Measurements from ENCODE around the gene KCNK7. TPM values are rescaled to one million over a fixed set of nuclear protein-coding genes. Genes with fewer than 3 reads are reported as not detected.
"Not testable (repeated sequence)": the region's sequence is repeated elsewhere in the genome, so short reads cannot be mapped to it uniquely, and the experiment has no call there.

The KCNK7 gene
- polyA plus RNA-seq, 4 donors, result 0.24 to 0.95 (median 0.46) TPM

DNA sequence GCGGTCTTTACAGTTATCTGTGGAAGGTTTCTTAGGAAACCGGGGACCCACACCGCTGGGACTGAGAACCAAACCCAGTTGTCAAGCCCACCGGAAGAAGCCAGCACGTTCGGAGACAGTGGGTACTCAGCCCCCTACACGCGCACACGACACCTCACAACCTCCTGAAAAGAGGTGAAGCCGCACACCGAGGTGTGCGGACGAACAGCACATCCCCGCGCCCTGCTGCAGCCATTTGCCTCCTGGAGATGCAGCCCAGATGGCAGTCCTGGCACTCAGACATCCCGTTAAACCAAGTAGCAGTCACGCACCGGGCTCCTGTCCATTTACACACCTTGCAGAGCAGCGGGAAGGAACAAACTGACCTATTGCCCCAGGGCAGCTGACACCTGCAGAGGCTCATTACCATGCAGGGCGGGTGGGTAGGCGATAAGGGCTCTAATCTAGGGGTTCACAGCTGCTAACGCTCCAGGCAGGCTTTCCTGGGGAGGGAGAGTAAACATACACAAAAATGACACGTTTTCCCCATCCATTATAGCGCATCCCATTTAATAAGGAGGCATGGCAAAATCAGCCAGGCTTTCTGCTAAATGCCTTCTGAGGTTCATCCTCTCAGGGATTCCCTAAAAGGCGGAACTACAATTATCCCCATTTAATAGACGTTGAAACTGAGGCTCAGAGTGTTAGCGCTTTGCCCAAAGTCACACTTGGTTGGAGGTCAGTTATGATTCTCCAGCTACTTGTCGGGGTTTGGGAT lies 20.6 kb downstream of the KCNK7 start:
- DNase-seq (ENCODE audit: low read depth in 4 of 4, low spot score in 3 of 4), result no peak

DNA sequence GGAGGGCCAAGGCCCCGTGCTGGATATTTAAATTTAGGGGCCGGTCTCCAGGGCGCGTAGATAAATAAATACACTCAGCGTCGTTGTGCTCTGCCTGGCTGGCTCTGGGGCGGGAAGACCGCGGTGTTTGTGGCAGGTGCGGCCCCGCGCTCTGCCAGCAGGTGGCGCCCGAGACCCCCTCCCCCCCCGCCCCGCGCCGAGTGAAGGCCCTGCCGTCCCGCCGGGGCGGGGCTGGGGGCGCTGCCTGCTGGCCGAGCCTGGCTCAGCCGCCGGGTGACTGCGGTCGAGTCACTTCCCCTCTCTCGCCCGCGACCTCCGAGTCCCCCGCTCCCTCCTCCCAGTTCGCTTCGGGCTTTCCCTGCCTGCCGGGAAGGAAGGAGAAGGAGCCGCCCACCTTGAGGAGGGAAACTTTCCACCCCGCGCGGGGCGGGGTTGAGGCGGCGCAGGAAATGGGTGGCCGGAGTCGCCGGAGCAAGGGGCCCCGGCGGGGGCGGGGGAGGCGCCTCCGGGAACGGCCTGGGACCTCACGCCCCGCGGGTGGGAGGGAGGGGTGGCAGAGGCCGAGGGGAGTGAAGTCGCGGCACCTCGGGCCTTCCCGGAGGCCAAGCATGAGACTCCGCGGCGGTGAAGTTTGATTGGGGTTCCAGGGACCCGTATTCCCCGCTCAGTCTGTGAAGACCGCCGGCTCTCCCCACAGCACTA lies 21.3 kb downstream of the KCNK7 start:
- DNase-seq (ENCODE audit: low read depth in 4 of 4, low spot score in 3 of 4), result peak; percentile 63 to 75 (median 70)

DNA sequence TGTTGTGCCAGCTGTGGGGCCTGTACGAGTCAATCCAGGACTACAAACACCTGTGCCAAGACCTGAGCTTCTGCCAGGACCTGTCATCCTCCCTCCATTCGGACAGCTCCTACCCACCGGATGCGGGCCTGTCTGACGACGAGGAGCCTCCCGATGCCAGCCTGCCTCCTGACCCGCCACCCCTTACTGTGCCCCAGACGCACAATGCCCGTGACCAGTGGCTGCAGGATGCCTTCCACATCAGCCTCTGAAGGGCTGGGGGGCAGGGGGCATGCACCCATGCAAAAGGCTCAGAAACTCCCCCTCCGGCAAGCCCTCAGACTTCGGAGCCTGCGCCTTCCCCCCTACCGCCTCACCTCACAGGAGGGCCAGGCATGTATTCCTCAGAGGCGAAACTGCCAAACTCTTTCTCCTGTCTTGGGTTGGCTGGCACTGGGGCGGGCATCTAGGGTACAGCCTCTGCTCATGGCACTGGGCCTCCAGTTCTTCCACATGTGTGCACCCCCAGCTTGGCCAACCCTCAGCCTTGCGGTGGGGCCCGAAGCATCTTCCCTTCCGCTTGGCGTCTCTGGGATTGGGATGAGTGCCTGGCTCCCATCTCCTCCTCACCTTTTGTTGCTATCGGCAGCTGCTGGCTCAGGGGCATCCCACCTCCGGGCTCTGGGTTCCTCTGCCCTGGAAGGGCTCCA lies 22.1 kb downstream of the KCNK7 start:
- DNase-seq (ENCODE audit: low read depth in 4 of 4, low spot score in 3 of 4), result no peak

DNA sequence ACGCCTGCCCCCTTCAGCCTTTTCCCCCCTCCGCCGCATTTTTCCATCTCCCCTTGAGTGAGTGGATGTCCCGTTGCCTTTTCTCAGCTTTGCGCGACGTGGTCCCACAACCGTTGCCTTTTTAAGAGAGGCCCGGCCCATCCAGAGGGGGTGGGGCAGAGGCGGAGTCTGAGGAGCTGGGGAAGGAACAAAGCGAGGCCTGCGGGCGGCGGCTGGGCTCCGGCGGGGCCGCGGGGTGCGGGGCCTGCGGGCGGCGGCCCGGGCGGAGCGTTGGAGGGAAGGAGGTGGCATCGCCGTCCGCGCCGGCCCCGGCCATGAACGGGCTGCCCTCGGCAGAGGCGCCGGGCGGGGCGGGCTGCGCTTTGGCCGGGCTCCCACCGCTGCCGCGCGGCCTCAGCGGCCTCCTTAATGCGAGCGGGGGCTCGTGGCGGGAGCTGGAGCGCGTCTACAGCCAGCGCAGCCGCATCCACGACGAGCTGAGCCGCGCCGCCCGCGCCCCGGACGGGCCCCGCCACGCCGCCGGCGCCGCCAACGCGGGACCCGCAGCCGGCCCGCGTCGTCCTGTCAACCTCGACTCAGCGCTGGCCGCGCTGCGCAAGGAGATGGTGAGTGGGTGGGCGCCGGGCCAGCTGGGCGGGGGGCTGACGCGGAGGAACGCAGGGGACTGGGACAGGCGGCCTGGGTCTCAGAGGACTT lies 23.1 kb downstream of the KCNK7 start, which contains the start of gene FAM89B:
Gene FAM89B, plus strand, starts transcription at position 183 of the 696 bp plus-strand sequence. Its CDS starts 132 bp downstream, at position 315.
- DNase-seq (ENCODE audit: low read depth in 4 of 4, low spot score in 3 of 4), result peak in 3 of 4 donors; percentile 70 to 87 (median 77)

DNA sequence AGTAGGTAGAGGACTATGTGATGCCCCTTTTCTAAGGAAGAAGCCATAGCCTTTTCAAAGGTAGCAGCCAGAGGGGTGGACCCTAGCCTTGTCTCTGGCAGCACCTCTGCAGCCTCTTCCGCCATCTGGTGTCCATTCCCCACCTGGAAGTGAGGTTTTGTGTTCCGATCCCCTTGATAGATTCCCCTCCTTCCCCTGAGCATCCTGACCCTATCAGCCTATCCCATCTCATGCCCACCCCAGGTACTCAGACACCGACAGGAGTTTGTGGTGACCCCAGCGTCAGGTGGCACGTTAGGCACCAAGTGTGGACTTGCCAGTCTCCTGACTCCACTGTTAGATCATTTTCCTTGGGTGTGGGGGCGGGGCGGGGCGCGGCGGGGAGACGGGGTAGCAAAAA lies 23.7 kb downstream of the KCNK7 start:
- DNase-seq (ENCODE audit: low read depth in 4 of 4, low spot score in 3 of 4), result no peak

DNA sequence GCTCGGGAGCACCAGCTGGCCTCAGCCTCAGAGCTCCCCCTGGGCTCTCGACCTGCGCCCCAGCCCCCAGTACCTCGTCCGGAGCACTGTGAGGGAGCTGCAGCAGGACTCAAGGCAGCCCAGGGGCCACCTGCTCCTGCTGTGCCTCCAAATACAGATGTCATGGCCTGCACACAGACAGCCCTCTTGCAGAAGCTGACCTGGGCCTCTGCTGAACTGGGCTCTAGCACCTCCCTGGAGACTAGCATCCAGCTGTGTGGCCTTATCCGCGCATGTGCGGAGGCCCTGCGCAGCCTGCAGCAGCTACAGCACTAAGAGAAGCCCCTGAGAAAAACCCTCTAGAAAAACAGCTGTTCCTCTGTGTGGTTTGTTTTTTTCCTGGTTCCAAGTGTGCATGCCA lies 24.2 kb downstream of the KCNK7 start:
- no peak for DNase-seq (ENCODE audit: low read depth in 4 of 4, low spot score in 3 of 4)

DNA sequence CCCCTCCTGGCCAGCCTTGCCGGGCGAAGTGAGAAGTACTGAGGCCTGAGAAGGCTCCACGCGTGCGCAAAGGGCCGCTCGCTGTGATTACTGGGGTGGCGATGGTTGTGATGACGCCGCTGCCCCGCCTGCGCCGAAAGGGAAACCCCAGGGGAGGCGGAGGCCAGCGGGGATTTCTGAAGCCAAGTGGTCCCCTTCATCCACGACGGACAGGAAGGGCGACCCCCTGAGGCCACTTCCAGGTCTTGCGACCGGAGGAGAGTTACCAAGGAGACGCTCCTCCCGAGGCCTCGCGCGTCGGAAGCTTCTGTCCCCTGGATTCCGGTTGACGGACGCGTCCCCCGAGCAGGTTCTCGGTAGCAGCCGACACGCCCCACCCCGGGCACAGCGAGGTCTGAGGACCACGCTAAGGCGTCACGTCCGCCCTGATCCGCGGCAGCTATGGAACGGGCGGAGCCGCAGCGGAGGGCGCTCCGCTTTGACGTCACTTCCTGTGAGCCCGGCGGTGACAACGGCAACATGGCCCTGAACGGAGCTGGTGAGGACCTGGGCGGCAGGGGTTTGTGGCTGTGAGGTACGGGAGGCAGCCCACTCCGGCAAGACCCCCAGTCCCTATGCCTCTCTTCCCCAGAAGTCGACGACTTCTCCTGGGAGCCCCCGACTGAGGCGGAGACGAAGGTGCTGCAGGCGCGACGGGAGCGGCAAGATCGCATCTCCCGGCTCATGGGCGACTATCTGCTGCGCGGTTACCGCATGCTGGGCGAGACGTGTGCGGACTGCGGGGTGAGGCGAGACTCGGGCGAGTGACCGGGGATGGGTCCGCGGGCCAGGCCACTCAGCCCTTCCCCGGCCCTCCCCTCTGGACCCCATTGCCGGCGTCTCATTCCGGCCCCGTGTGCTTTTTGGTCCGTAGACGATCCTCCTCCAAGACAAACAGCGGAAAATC lies 25.4 kb downstream of the KCNK7 start, which contains the start of gene ZNRD2:
Gene ZNRD2, plus strand, starts transcription at position 505 of the 946 bp plus-strand sequence. Its CDS starts 15 bp downstream, at position 520.
- DNase-seq (ENCODE audit: low read depth in 4 of 4, low spot score in 3 of 4), result peak; percentile 88 to 96 (median 93)

DNA sequence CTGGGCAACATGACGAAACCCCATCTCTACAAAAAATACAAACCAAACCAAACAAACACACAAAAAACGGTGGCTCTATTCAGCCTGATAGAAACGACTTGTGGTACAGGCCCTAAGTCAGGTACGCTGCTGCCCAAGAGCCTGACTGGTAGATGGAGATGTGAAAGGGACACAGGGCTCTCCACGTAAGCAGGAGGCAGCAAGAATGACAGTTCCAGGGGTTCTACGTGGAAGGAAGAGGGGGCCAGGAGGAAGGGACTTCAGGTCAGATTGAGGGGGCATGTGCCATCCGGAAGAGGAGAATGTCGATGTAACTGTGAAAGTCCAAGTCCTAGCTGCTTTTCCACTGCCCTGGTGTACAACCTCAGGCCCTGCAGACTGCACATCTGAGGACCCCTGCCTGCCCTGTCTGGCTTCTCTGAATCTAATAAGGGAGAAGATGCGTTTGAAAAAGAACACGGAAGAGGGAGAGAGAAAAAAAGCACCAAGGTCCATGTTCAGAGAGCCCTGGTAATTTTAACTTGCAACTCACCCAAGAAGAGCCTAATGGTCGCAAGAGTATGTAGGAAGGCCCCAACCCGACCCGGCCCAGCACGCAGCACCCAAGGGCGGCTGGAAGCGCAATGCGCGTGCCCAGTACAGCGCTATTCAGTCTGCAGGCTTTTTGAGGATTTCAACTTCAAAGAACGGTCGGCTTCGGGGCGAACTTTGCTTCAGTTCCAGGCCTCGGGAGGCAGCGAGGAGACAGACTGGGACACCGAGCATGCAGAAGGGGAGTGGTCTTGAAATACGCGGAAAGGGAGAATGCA lies 26.2 kb downstream of the KCNK7 start:
- DNase-seq (ENCODE audit: low read depth in 4 of 4, low spot score in 3 of 4), result no peak

DNA sequence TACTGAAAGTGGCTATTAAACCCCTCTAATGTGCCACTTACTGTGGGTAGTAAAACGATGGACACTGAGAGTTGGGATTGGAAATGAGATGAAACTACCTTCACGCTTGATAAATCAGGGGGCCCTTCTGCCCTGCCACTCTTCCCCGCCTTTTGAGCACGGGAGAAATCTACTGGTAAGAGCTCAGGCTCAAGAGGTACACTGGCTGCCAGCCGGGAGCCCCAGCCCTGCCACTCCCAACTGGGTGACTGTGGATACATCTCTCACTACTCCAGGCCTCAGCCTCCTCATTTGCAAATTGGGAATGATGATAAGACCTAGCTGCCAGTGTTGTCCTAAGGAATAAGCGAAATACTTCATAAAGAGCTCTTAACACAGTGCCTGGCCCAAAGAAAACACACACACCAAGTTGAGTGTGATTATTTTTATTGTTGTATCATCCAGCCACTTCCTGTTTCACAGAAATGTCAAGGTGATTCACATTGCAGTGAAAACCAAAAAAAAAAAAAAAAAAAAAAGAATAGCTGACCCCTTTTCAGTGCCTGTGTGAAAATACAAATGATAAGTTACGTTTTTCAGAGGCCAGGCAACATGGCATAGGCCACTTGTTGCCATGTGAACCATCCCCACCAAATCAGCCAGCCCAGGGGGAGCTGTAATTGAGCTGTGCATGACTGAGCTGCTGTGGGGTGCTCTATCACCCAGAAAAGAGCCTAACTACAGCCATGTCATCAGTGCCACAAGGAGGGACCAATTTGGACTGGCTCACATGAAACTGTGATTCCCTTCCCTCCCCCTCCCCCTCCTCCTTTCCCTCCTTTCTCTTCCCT lies 29.8 kb downstream of the KCNK7 start:
- no peak for DNase-seq (ENCODE audit: low read depth in 4 of 4, low spot score in 3 of 4)

DNA sequence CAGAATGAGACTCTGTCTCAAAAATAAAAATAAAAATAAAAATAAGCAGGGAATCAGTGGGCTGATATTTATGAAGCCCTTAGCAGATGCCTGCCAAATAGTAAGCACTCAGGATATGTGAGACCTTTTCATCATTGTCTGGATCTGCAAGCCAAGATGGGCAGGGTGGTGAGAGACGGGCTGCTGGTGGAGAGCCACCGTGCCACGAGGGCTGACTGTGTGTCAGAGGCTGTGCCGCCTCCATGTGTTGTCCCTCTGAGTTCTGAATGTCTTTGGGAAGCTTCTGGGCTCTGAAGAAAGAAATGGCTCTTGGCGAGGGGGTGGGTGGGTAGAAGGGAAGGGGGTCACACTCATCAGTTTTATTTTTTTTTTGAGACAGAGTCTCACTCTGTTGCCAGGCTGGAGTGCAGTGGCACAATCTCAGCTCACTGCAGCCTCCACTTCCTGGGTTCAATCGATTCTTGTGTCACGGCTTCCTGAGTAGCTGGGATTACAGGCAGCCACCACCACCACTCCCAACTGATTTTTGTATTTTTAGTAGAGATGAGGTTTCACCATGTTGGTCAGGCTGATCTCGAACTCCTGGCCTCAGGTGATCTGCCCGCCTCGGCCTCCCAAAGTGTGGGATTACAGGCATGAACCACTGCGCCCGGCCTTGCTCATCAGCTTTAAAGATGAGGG lies 30.6 kb downstream of the KCNK7 start:
- not testable (repeated sequence) for DNase-seq (ENCODE audit: low read depth in 4 of 4, low spot score in 3 of 4)

DNA sequence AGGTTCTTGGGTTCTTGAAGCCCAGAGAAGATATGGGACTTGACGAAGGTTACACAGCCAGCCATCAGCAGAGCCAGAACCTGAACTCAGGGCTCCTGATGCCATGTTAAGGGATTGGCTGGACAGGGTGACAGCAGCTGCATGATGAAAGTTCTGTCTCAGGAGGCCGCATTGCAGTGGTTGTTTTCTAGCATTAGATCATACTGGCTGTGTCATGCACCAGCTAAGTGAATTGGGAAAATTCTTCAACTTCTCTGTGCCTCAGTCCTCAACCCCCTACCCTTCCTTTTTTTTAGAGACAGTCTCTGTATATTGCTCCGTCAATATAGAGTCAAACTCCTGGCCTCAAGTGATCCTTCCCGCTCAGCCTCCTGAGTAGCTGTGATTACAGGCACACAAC lies 32.0 kb downstream of the KCNK7 start:
- no peak for DNase-seq (ENCODE audit: low read depth in 4 of 4, low spot score in 3 of 4)

DNA sequence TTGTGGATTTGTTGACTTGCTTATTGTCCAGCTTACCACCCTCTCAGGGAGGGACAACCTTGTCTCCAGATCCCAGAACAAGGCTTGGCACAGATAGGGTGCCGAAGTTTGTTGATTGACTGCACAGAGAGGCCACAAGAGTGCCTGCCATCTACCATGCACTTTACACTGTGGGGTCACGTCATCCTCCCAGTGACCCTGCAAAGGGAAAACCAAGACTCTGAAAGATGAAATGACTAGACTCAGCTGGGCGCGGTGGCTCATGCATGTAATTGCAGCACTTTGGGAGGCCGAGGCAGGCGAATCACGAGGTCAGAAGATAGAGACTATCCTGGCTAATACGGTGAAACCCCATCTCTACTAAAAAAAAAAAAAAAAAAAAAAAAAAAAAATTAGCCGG lies 32.8 kb downstream of the KCNK7 start:
- no peak for DNase-seq (ENCODE audit: low read depth in 4 of 4, low spot score in 3 of 4)

DNA sequence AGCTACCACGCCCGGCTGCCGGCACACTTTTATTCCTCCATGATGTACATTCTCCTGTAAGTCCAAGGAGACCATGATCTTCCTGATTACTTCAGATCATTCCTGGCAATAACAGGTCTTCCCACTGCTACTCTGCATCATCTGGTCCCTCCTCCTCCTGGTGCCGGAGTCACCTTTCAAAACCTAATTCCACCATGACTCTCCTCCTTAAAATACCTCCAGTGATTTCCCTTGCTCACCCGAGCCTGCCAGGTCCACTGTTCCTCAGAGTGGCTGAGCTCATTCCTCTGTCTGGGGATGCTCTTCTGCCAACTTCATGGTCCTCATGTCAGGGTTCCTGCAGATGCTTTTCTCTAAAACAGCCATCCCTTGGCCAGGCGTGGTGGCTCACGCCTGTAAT lies 33.6 kb downstream of the KCNK7 start:
- DNase-seq (ENCODE audit: low read depth in 4 of 4, low spot score in 3 of 4), result no peak

DNA sequence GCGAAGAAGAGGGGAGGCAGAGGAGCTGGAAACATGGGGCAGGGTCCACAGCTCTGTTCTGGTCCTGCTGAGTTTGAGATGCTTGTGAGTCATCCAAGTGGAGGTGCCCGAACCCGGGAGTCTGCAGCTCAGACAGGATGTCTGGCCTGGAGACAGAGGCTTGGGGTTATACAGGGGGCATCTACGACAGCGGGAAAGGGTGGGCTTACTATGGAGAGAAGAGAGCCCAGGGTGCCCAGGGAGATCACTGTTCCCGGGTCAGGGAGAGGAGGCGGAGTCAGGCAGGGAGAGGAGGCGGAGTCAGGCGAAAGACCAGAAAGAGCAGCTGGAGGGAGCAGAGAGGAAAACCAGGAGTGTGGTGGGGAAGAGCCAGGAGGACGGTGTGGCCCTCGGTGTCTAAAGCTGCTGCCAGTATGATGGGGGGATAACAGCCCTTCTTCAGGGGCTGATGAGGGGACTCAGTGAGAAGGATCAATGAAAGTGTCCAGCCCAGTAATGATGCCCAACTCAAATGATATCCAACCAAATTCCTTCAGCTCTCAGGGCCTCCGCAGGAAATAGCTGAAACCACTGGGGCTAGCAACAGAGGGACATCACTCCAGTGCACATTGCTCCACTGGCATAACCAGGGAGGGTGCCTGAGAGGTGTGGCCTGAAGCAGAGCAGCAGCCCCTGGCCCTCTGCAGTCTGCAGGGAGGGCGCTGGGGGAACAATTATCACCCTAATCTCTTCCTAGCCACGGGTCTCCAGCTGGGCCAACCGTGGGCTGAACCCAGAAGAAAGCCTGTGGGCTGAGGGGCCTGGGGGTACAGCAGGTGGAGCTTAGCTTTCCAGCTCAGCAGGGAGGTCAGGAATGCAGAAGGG lies 34.8 kb downstream of the KCNK7 start:
- DNase-seq (ENCODE audit: low read depth in 4 of 4, low spot score in 3 of 4), result no peak

DNA sequence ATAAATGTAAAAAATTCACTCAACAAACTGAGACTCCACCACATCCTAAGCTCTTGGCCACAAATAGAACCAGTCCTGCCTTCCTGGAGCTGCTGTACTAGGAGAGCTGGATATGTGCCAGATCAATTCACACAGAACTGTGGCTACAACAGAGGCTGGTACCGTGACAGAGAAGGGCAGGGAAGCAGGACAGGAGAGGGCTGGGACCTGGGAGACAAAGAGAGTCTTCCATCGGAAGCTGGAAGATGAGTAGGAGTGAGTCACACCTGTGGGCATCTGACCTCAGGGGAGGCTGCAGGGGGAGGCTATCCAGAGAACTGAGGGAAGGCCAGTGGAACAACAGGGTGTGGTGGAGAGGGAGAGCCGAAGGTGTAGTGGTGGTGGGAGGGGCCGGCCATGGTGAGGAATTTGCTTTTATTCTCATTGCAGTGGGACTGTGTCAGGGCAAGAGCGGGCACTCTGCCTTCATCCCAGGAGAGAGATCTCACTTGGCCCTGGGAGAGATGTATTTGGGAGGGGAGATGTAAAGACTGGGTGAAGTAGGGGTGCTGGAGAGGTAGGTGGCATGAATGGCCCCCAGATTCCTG lies 35.6 kb downstream of the KCNK7 start:
- no peak for DNase-seq (ENCODE audit: low read depth in 4 of 4, low spot score in 3 of 4)

DNA sequence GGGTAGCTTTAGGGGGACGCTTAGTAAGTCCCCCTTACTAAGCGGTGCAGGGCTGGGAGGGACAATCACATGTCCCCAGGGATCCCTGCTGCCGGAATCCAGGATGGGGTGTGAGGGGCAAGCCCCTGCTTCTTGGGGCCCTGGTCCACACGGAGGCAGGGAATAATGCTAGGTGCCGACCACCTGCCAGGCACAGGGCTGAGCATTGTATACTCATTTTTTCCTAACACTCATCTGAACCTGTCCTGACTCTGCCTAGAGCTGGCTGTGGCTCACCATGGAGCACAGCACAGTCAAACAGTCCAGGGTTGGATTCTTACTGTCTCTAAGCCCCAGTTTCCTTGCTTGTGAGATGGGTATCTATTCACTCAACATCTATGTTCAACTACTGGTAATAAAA lies 36.1 kb downstream of the KCNK7 start:
- DNase-seq (ENCODE audit: low read depth in 4 of 4, low spot score in 3 of 4), result no peak

All from left renal pelvis (tissue), 4 donors.